Trophoblast cell (in vitro differentiated cells and primary cell): Measurements from ENCODE around the gene RAD51B.
A peak's percentile ranks its signal among the peaks of the same experiment; 100 is the strongest.

ENCODE experiments used
- DNase-seq, 2 donors: peaks; one replicate each; pipeline ENCODE4 v3.0.0-alpha.2; 2016
- H2AFZ ChIP-seq: 2 replicates; pipeline ENCODE4 v1.6.1; 2013; ENCODE audit warnings: low read length, moderate library complexity, mild to moderate bottlenecking; ENCODE audit not compliant: insufficient read depth, poor library complexity
- H2AK5ac ChIP-seq: 2 replicates; pipeline ENCODE4 v1.6.1; 2013; ENCODE audit warnings: mild to moderate bottlenecking, low read length
- H2BK120ac ChIP-seq: 2 replicates; pipeline ENCODE4 v1.6.1; 2013; ENCODE audit warnings: low read length, mild to moderate bottlenecking, moderate library complexity; ENCODE audit not compliant: insufficient read depth, poor library complexity
- H2BK12ac ChIP-seq: 2 replicates; pipeline ENCODE4 v1.6.1; 2013; ENCODE audit warnings: mild to moderate bottlenecking, low read length, moderate library complexity
- H2BK5ac ChIP-seq: 2 replicates; pipeline ENCODE4 v1.6.1; 2013; ENCODE audit warnings: low read length, low read depth, moderate library complexity, mild to moderate bottlenecking; ENCODE audit not compliant: poor library complexity
- H3K14ac ChIP-seq: 2 replicates; pipeline ENCODE4 v1.6.1; 2013; ENCODE audit warnings: mild to moderate bottlenecking, low read length
- H3K18ac ChIP-seq: 2 replicates; pipeline ENCODE4 v1.6.1; 2013; ENCODE audit warnings: mild to moderate bottlenecking, low read length
- H3K23ac ChIP-seq: 2 replicates; pipeline ENCODE4 v1.6.1; 2013; ENCODE audit warnings: low read length
- H3K27ac ChIP-seq: 2 replicates; pipeline ENCODE4 v1.5.1; 2013; ENCODE audit warnings: low read depth, mild to moderate bottlenecking, inconsistent platforms, low read length, moderate library complexity
- H3K27me3 ChIP-seq: 2 replicates; pipeline ENCODE4 v1.6.1; 2013; ENCODE audit warnings: inconsistent platforms, mild to moderate bottlenecking, low read length, moderate library complexity; ENCODE audit not compliant: insufficient read depth
- H3K36me3 ChIP-seq, 2 experiments: 1 replicate in 1 of 2; 2 replicates in 1 of 2; pipeline ENCODE4 v1.6.1; 2013; ENCODE audit warnings: low read length in 2 of 2, mild to moderate bottlenecking in 2 of 2, moderate library complexity in 1 of 2; ENCODE audit not compliant: insufficient read depth in 2 of 2, control insufficient read depth in 1 of 2
- H3K4ac ChIP-seq: 2 replicates; pipeline ENCODE4 v1.6.1; 2013; ENCODE audit warnings: low read depth, mild to moderate bottlenecking, low read length, moderate library complexity
- H3K4me1 ChIP-seq, 2 experiments: 1 replicate in 1 of 2; 2 replicates in 1 of 2; pipeline ENCODE4 v1.6.1; 2013; ENCODE audit warnings: low read length in 2 of 2, mild to moderate bottlenecking in 2 of 2, moderate library complexity in 1 of 2; ENCODE audit not compliant: insufficient read depth in 2 of 2, control insufficient read depth in 1 of 2
- H3K4me2 ChIP-seq: 2 replicates; pipeline ENCODE4 v1.6.1; 2013; ENCODE audit warnings: inconsistent platforms, mild to moderate bottlenecking, low read length, moderate library complexity
- H3K4me3 ChIP-seq: 2 replicates; pipeline ENCODE4 v1.5.1; 2013; ENCODE audit warnings: mild to moderate bottlenecking, low read depth, low read length, inconsistent platforms
- H3K79me1 ChIP-seq: one replicate; pipeline ENCODE4 v1.6.1; 2013; ENCODE audit warnings: low read length
- H3K79me2 ChIP-seq: 2 replicates; pipeline ENCODE4 v1.6.1; 2013; ENCODE audit warnings: low read length, mild to moderate bottlenecking; ENCODE audit not compliant: control insufficient read depth, insufficient read depth, poor library complexity
- H3K9ac ChIP-seq: 2 replicates; pipeline ENCODE4 v1.6.1; 2013; ENCODE audit warnings: mild to moderate bottlenecking, low read length
- H3K9me3 ChIP-seq: 2 replicates; pipeline ENCODE4 v1.6.1; 2013; ENCODE audit warnings: low read depth, mild to moderate bottlenecking, control low read depth, inconsistent platforms, low read length; ENCODE audit not compliant: insufficient read depth
- H4K12ac ChIP-seq: 2 replicates; pipeline ENCODE4 v1.6.1; 2013; ENCODE audit warnings: low read depth, mild to moderate bottlenecking, low read length, moderate library complexity
- H4K8ac ChIP-seq: 2 replicates; pipeline ENCODE4 v1.6.1; 2013; ENCODE audit warnings: low read depth, mild to moderate bottlenecking, low read length, moderate library complexity
- H4K91ac ChIP-seq: one replicate; pipeline ENCODE4 v1.6.1; 2013; ENCODE audit warnings: low read depth, mild to moderate bottlenecking, low read length, moderate library complexity
- WGBS: extraction: QIAGEN DNeasy Blood & Tissue Kit; methylation state at CpG from one replicate; pipeline ENCODE4 v1.1.7; 2013; ENCODE audit warnings: missing lambda C conversion rate; ENCODE audit not compliant: insufficient read length, insufficient coverage; ENCODE audit errors: extremely low coverage; 5-methylcytosine and 5-hydroxymethylcytosine counted together

Gene RAD51B

GRCh38 chr14:68468437-68469207 is 649.0 kb downstream of the RAD51B start:
- H4K91ac ChIP-seq: peak overlapping the region; percentile 91
- peak overlapping the region; percentile 81 for H3K27ac ChIP-seq
- H3K9me3 ChIP-seq: no peaks in the 10 kb centered on the region
- peak overlapping the region; percentile 73 for H2BK5ac ChIP-seq
- H3K79me2 ChIP-seq: peaks cover 5% of the 10 kb centered on the region
- H3K23ac ChIP-seq: no peak overlapping the region
- H2AFZ ChIP-seq: no peak overlapping the region
- H3K4me2 ChIP-seq: no peak overlapping the region
- H3K27me3 ChIP-seq: no peaks in the 10 kb centered on the region
- peak overlapping the region; percentile 85 for H2BK120ac ChIP-seq
- H3K14ac ChIP-seq: peak overlapping the region; percentile 87
- DNase-seq: peak; percentile 90 to 95
- H3K79me1 ChIP-seq: peaks cover 31% of the 10 kb centered on the region
- H3K18ac ChIP-seq: peak overlapping the region; percentile 68
- peak overlapping the region; percentile 1 for H2AK5ac ChIP-seq
- H3K9ac ChIP-seq: no peak overlapping the region
- H4K12ac ChIP-seq: no peak overlapping the region
- peak overlapping the region; percentile 3 for H3K4ac ChIP-seq
- no peaks in the 10 kb centered on the region for H3K36me3 ChIP-seq
- peaks cover 12 to 21% of the 10 kb centered on the region in 2 experiments for H3K4me1 ChIP-seq
- H4K8ac ChIP-seq: peak overlapping the region; percentile 76
- H3K4me3 ChIP-seq: no peak overlapping the region
- peak overlapping the region; percentile 77 for H2BK12ac ChIP-seq
- no CpG with 5 or more reads among the region's 5 CpGs for WGBS

GRCh38 chr14:68469208-68469713 is 649.7 kb downstream of the RAD51B start:
- H4K12ac ChIP-seq: no peak overlapping the region
- WGBS: no CpG with 5 or more reads among the region's 5 CpGs
- H3K4ac ChIP-seq: peak overlapping the region; percentile 42
- H3K9me3 ChIP-seq: no peaks in the 10 kb centered on the region
- peak overlapping the region; percentile 85 for H2BK120ac ChIP-seq
- peak overlapping the region; percentile 90 for H3K18ac ChIP-seq
- H3K79me1 ChIP-seq: peaks cover 31% of the 10 kb centered on the region
- H3K4me1 ChIP-seq: peaks cover 12 to 21% of the 10 kb centered on the region in 2 experiments
- peak overlapping the region; percentile 81 for H3K27ac ChIP-seq
- H3K79me2 ChIP-seq: peaks cover 5% of the 10 kb centered on the region
- DNase-seq: no peak
- peak overlapping the region; percentile 76 for H4K8ac ChIP-seq
- peak overlapping the region; percentile 77 for H2BK12ac ChIP-seq
- peak overlapping the region; percentile 91 for H4K91ac ChIP-seq
- H3K4me2 ChIP-seq: no peak overlapping the region
- no peaks in the 10 kb centered on the region for H3K36me3 ChIP-seq
- no peak overlapping the region for H3K4me3 ChIP-seq
- no peak overlapping the region for H3K9ac ChIP-seq
- H2AK5ac ChIP-seq: no peak overlapping the region
- peak overlapping the region; percentile 73 for H2BK5ac ChIP-seq
- H3K23ac ChIP-seq: no peak overlapping the region
- no peaks in the 10 kb centered on the region for H3K27me3 ChIP-seq
- H3K14ac ChIP-seq: peak overlapping the region; percentile 87
- H2AFZ ChIP-seq: no peak overlapping the region

- no peaks in the 10 kb centered on the region for H3K27me3 ChIP-seq
- H3K18ac ChIP-seq: no peak overlapping the region
- H3K9me3 ChIP-seq: no peaks in the 10 kb centered on the region
- peaks cover 16 to 25% of the 10 kb centered on the region in 2 experiments for H3K4me1 ChIP-seq
- no peak overlapping the region for H3K9ac ChIP-seq
- DNase-seq: peak in 1 of 2 donors; percentile 34
- no peak overlapping the region for H3K23ac ChIP-seq
- H3K79me1 ChIP-seq: peaks cover 32% of the 10 kb centered on the region
- H3K4me2 ChIP-seq: no peak overlapping the region
- no peak overlapping the region for H2BK5ac ChIP-seq
- no peak overlapping the region for H4K8ac ChIP-seq
- no CpG with 5 or more reads among the region's 1 CpG for WGBS
- peaks cover 5% of the 10 kb centered on the region for H3K79me2 ChIP-seq
- H4K91ac ChIP-seq: peak overlapping the region; percentile 41
- H4K12ac ChIP-seq: no peak overlapping the region
- no peak overlapping the region for H2AK5ac ChIP-seq
- H3K36me3 ChIP-seq: no peaks in the 10 kb centered on the region
- peak overlapping the region; percentile 12 for H2BK12ac ChIP-seq
- no peak overlapping the region for H2AFZ ChIP-seq
- H3K4ac ChIP-seq: no peak overlapping the region
- H3K27ac ChIP-seq: no peak overlapping the region
- H3K4me3 ChIP-seq: no peak overlapping the region
- H3K14ac ChIP-seq: no peak overlapping the region
- H2BK120ac ChIP-seq: peak overlapping the region; percentile 37
Measured at GRCh38 chr14:68470361-68470760, 650.8 kb downstream of the RAD51B start.

- Histone ChIP-seq H3K9ac (no peak overlapping the region), H3K4ac (no peak overlapping the region), H3K79me1 (peaks cover 31% of the 10 kb centered on the region), H3K18ac (no peak overlapping the region), H4K12ac (no peak overlapping the region), H3K4me1 (peaks cover 16 to 27% of the 10 kb centered on the region in 2 experiments), H2BK120ac (peak overlapping the region; percentile 20), H4K8ac (no peak overlapping the region), H3K79me2 (peaks cover 4% of the 10 kb centered on the region), H3K14ac (peak overlapping the region; percentile 31), H2BK12ac (peak overlapping the region; percentile 88), H3K27me3 (no peaks in the 10 kb centered on the region), H3K4me2 (no peak overlapping the region), H2BK5ac (no peak overlapping the region), H3K4me3 (no peak overlapping the region), H2AFZ (no peak overlapping the region), H2AK5ac (peak overlapping the region; percentile 76), H3K36me3 (no peaks in the 10 kb centered on the region), H3K27ac (no peak overlapping the region), H3K23ac (no peak overlapping the region), H4K91ac (peak overlapping the region; percentile 61), H3K9me3 (no peaks in the 10 kb centered on the region)
- whole genome bisulfite sequencing: no CpG with 5 or more reads among the region's 12 CpGs
- DNase-seq: no peak
Measured at GRCh38 chr14:68471029-68471963, 651.7 kb downstream of the RAD51B start.
